H1 (cell line): ENCODE measurements around the gene CEP120. TPM values are rescaled to one million over a fixed set of nuclear protein-coding genes. Genes with fewer than 3 reads are reported as not detected.

Source experiments
- CTCF ChIA-PET: fragments of 300-600 bp; sonication (Branson Sonifier 250); formaldehyde crosslinking; loops from one replicate; lab custom pipeline; 2021; ENCODE audit not compliant: partially characterized antibody; lab: Charles Lee
- POLR2A ChIA-PET: fragments of 300-600 bp; sonication (Branson Sonifier 250); formaldehyde crosslinking; loops from one replicate; lab custom pipeline; 2021; ENCODE audit warnings: inconsistent platforms; ENCODE audit not compliant: partially characterized antibody; lab: Charles Lee
- DNase-seq, 2 experiments: peaks; one replicate each; pipeline versions ENCODE4 v3.0.0 to v3.0.0-alpha.2; 2010 to 2022; ENCODE audit warnings: low spot score in 2 of 2, low read depth in 1 of 2, mixed read lengths in 1 of 2
- FAIRE-seq: peaks from 2 replicates; lab custom pipeline; 2011; peaks lifted over from hg19 to GRCh38; lab: Jason Lieb, UNC
- H2AFZ ChIP-seq: 2 replicates; pipeline ENCODE4 v1.8.1; 2012; ENCODE audit warnings: low read length, inconsistent platforms
- H2AK5ac ChIP-seq: 2 replicates; pipeline ENCODE4 v1.6.1; 2013; ENCODE audit warnings: low read depth, low read length
- H2BK120ac ChIP-seq: replicated peaks from 2 replicates; pipeline ENCODE3; 2013; ENCODE audit warnings: low read depth, low read length, inconsistent platforms
- H2BK12ac ChIP-seq: 2 replicates; pipeline ENCODE4 v1.6.1; 2013; ENCODE audit warnings: low read depth, low read length
- H2BK15ac ChIP-seq: 2 replicates; pipeline ENCODE4 v1.6.1; 2013; ENCODE audit warnings: low read length
- H2BK20ac ChIP-seq: 2 replicates; pipeline ENCODE4 v1.6.1; 2013; ENCODE audit warnings: low read length
- H2BK5ac ChIP-seq: 2 replicates; pipeline ENCODE4 v1.6.1; 2013; ENCODE audit warnings: low read depth, low read length
- H3K14ac ChIP-seq: 2 replicates; pipeline ENCODE4 v1.6.1; 2013; ENCODE audit warnings: inconsistent platforms; ENCODE audit not compliant: insufficient read length
- H3K18ac ChIP-seq: 2 replicates; pipeline ENCODE4 v1.6.1; 2013; ENCODE audit warnings: low read length; ENCODE audit errors: extremely low read depth
- H3K23ac ChIP-seq: 2 replicates; pipeline ENCODE4 v1.6.1; 2013; ENCODE audit warnings: inconsistent platforms; ENCODE audit not compliant: insufficient read length
- H3K23me2 ChIP-seq: 2 replicates; pipeline ENCODE4 v1.6.1; 2013; ENCODE audit warnings: low read depth, low read length
- H3K27ac ChIP-seq: 2 replicates; pipeline ENCODE4 v1.6.1; 2011; ENCODE audit warnings: low read depth, low read length, inconsistent platforms
- H3K27me3 ChIP-seq, 4 experiments: replicated peaks in 1 of 4; 1 replicate in 1 of 4; 2 replicates in 3 of 4; pipeline versions ENCODE4 v1.6.1 to v1.8.1; 2011 to 2013; ENCODE audit warnings: low read length in 3 of 4, mild to moderate bottlenecking in 3 of 4, inconsistent platforms in 2 of 4, mixed read lengths in 2 of 4, moderate library complexity in 1 of 4; ENCODE audit not compliant: control insufficient read depth in 3 of 4, insufficient read depth in 3 of 4; ENCODE audit errors: extremely low read depth in 1 of 4
- H3K36me3 ChIP-seq, 4 experiments: 2 replicates each; pipeline versions ENCODE4 v1.6.1 to v1.8.1; 2011 to 2013; ENCODE audit warnings: mild to moderate bottlenecking in 4 of 4, low read length in 3 of 4, moderate library complexity in 2 of 4, control low read depth in 1 of 4, inconsistent platforms in 1 of 4; ENCODE audit not compliant: insufficient read depth in 4 of 4, control insufficient read depth in 2 of 4
- H3K4ac ChIP-seq: replicated peaks from 2 replicates; pipeline ENCODE3; 2013; ENCODE audit warnings: low read length, low read depth, mixed read lengths, inconsistent platforms; ENCODE audit not compliant: insufficient read length
- H3K4me1 ChIP-seq, 4 experiments: replicated peaks in 1 of 4; 1 replicate in 1 of 4; 2 replicates in 3 of 4; pipeline versions ENCODE4 v1.6.1 to v1.8.1; 2011 to 2013; ENCODE audit warnings: low read length in 3 of 4, inconsistent platforms in 2 of 4, mixed read lengths in 1 of 4; ENCODE audit not compliant: insufficient read depth in 4 of 4, control insufficient read depth in 3 of 4
- H3K4me2 ChIP-seq, 2 experiments: 2 replicates each; pipeline versions ENCODE4 v1.6.1 to v1.8.1; 2011 to 2013; ENCODE audit warnings: low read depth in 2 of 2, low read length in 2 of 2, control low read depth in 1 of 2, inconsistent platforms in 1 of 2, mild to moderate bottlenecking in 1 of 2; ENCODE audit not compliant: insufficient read depth in 1 of 2
- H3K4me3 ChIP-seq, 4 experiments: fragments of 200-600, 300-600 bp in 1 of 4; sonication (generic), shearing (Covaris generic), sonication (Bioruptor Twin) in 1 of 4; 2 replicates each; pipeline versions ENCODE4 v1.5.1 to v1.8.1; 2011 to 2016; ENCODE audit warnings: low read length in 4 of 4, low read depth in 3 of 4, control low read depth in 2 of 4, inconsistent platforms in 2 of 4, mild to moderate bottlenecking in 2 of 4, mixed read lengths in 1 of 4, moderate library complexity in 1 of 4; ENCODE audit not compliant: insufficient read depth in 2 of 4; ENCODE audit errors: extremely low read depth in 1 of 4
- H3K56ac ChIP-seq: replicated peaks from 2 replicates; pipeline ENCODE3; 2013; ENCODE audit warnings: low read depth, mild to moderate bottlenecking, mixed read lengths, low read length, inconsistent platforms; ENCODE audit not compliant: insufficient read length
- H3K79me1 ChIP-seq: 2 replicates; pipeline ENCODE4 v1.6.1; 2013; ENCODE audit warnings: low read depth, low read length, control low read depth
- H3K79me2 ChIP-seq, 2 experiments: 2 replicates each; pipeline versions ENCODE4 v1.6.1 to v1.8.1; 2012 to 2013; ENCODE audit warnings: low read length in 2 of 2, mild to moderate bottlenecking in 2 of 2, inconsistent platforms in 1 of 2; ENCODE audit not compliant: insufficient read depth in 2 of 2, control insufficient read depth in 1 of 2
- H3K9ac ChIP-seq, 4 experiments: replicated peaks in 1 of 4; 1 replicate in 1 of 4; 2 replicates in 3 of 4; pipeline versions ENCODE4 v1.6.1 to v1.8.1; 2011 to 2013; ENCODE audit warnings: low read depth in 3 of 4, low read length in 3 of 4, control low read depth in 2 of 4, mild to moderate bottlenecking in 2 of 4, moderate library complexity in 2 of 4, inconsistent platforms in 1 of 4; ENCODE audit errors: extremely low read depth in 1 of 4
- H3K9me3 ChIP-seq, 2 experiments: 2 replicates each; pipeline versions ENCODE4 v1.6.1 to v1.8.1; 2012 to 2013; ENCODE audit warnings: mild to moderate bottlenecking in 2 of 2, moderate library complexity in 2 of 2, control low read depth in 1 of 2, inconsistent platforms in 1 of 2, low read depth in 1 of 2, low read length in 1 of 2, mixed read lengths in 1 of 2; ENCODE audit not compliant: insufficient read depth in 2 of 2
- H4K20me1 ChIP-seq, 2 experiments: replicated peaks in 1 of 2; 2 replicates each; pipeline versions ENCODE3 to v1.8.1; 2011 to 2013; ENCODE audit warnings: inconsistent platforms in 2 of 2, low read length in 2 of 2, mild to moderate bottlenecking in 1 of 2; ENCODE audit not compliant: insufficient read depth in 2 of 2, control insufficient read depth in 1 of 2
- H4K5ac ChIP-seq: 2 replicates; pipeline ENCODE4 v1.6.1; 2013; ENCODE audit warnings: low read length, low read depth, mixed read lengths, inconsistent platforms; ENCODE audit not compliant: insufficient read length
- H4K8ac ChIP-seq: 2 replicates; pipeline ENCODE4 v1.8.0; 2013; ENCODE audit warnings: mild to moderate bottlenecking, moderate library complexity, low read length, inconsistent platforms; ENCODE audit not compliant: insufficient read depth; ENCODE audit errors: extremely low read depth
- H4K91ac ChIP-seq: replicated peaks from 2 replicates; pipeline ENCODE3; 2013; ENCODE audit warnings: low read length, mixed read lengths, inconsistent platforms; ENCODE audit not compliant: insufficient read length
- BACH1 ChIP-seq: IDR thresholded peaks from 2 replicates; pipeline ENCODE4 v1.6.1; 2012; ENCODE audit warnings: low read length, improper control_type of control experiment
- BRCA1 ChIP-seq: IDR thresholded peaks from 2 replicates; pipeline ENCODE4 v1.6.1; 2012; ENCODE audit warnings: low read depth, low read length, improper control_type of control experiment
- NANOG ChIP-seq: IDR thresholded peaks from 2 replicates; pipeline ENCODE4 v1.6.1; 2011; ENCODE audit warnings: low read length, low read depth, mild to moderate bottlenecking, inconsistent platforms; ENCODE audit not compliant: insufficient read depth, poor library complexity, severe bottlenecking
- SAP30 ChIP-seq: fragments of 300-600 bp; sonication (generic); IDR thresholded peaks from 2 replicates; pipeline ENCODE4 v1.7.1; 2012; ENCODE audit warnings: low read length, moderate library complexity, mild to moderate bottlenecking, inconsistent platforms; ENCODE audit not compliant: insufficient read depth, insufficient replicate concordance
- SP1 ChIP-seq: IDR thresholded peaks from 2 replicates; pipeline ENCODE4 v1.6.1; 2011; ENCODE audit warnings: low read depth, low read length
- WGBS, 2 experiments: shearing (Covaris generic) in 1 of 2; methylation state at CpG; one replicate each; pipeline versions ENCODE4 v1.1.6 to v1.1.7; 2013 to 2015; ENCODE audit warnings: low lambda C conversion rate in 2 of 2, mixed read lengths in 2 of 2, inconsistent platforms in 1 of 2, low coverage in 1 of 2, missing lambda C conversion rate in 1 of 2; ENCODE audit not compliant: insufficient replicate concordance in 2 of 2, insufficient coverage in 1 of 2, insufficient read length in 1 of 2; ENCODE audit errors: extremely low coverage in 1 of 2, missing lambda C conversion rate in 1 of 2; 5-methylcytosine and 5-hydroxymethylcytosine counted together
- polyA plus RNA-seq, 7 experiments: library from polyadenylated mRNA; depleted of rRNA in 3 of 7; stranded (reverse) in 5 of 7; unstranded in 2 of 7; fragments of >200 nt in 5 of 7; fragments of 200-250 nt in 2 of 7; gene quantifications; 1 replicate in 5 of 7; 2 replicates in 1 of 7; 4 replicates in 1 of 7; pipeline versions ENCODE4 v1.2.1 to v1.2.3, GENCODE V29; 2011 to 2013; ENCODE audit warnings: missing spikeins in 2 of 7, mixed read lengths in 2 of 7
- total RNA-seq: library from RNA; stranded (reverse); fragmentation: NEBNext Ultra II Directional; extraction: Animal tissue kit (Norgen Biotek cat#: 25700); gene quantifications from 2 replicates; pipeline ENCODE4 v1.2.1, GENCODE V29; 2021

CEP120 gene
- total and polyA plus RNA-seq, 2 of the 8 experiments (the other 6 are each of a cell fraction or from before 2014, with no cell fraction given): 9.3 to 17.9 TPM

- 87% methylated on average over 1 of the region's 1 CpG; no CpG with 5 or more reads in 1 of the 2 experiments for WGBS, 2 experiments
- H3K23me2 ChIP-seq: no peaks in the 10 kb centered on the region
Observed at GRCh38 chr5:123358304-123358703, 64.9 kb downstream of the CEP120 start.

More at GRCh38 chr5:123358304-123358703, 64.9 kb downstream of the CEP120 start:
- Histone ChIP-seq H3K9me3 (no peaks in the 10 kb centered on the region), H2AK5ac (no peak overlapping the region), H3K79me1 (no peaks in the 10 kb centered on the region), H3K4ac (no peak overlapping the region), H3K23ac (no peak overlapping the region), H2BK12ac (no peak overlapping the region), H4K8ac (no peak overlapping the region), H3K56ac (no peak overlapping the region), H3K36me3 (peaks cover 0 to 11% (median 0%) of the 10 kb centered on the region in 4 experiments; a peak in 5 of 8 replicates), H3K4me3 (no peak overlapping the region), H3K18ac (no peak overlapping the region), H4K5ac (no peak overlapping the region), H3K79me2 (no peaks in the 10 kb centered on the region), H3K14ac (no peak overlapping the region), H2BK5ac (no peak overlapping the region), H3K4me2 (no peak overlapping the region), H2BK20ac (no peak overlapping the region), H3K27ac (no peak overlapping the region), H4K91ac (no peak overlapping the region), H2AFZ (no peak overlapping the region), H3K9ac (no peak overlapping the region), H4K20me1 (no peaks in the 10 kb centered on the region), H3K4me1 (no peaks in the 10 kb centered on the region), H3K27me3 (no peaks in the 10 kb centered on the region), H2BK120ac (no peak overlapping the region), H2BK15ac (no peak overlapping the region)
- FAIRE-seq: no peak
- POLR2A ChIA-PET: no interaction called here
- TF ChIP-seq SP1 (no peak), BACH1 (no peak), SAP30 (no peak), NANOG (no peak), BRCA1 (no peak)
- no peak for DNase-seq
- CTCF ChIA-PET: interaction anchor here (1.6 kb wide), 1 partner anchor 288 kb away, joined by 3 read pairs; no protein-coding TSS in a partner anchor
